Measurements from ENCODE around the gene DUSP6.

Gene DUSP6

GRCh38 chr12:89353823-89354611, 1.7 kb upstream of the DUSP6 start:
- no peak for TF ChIP-seq CTCF (IDR thresholded peaks at IDR 0.05)

GRCh38 chr12:89353188-89353822, 1.0 kb upstream of the DUSP6 start:
- no peak for TF ChIP-seq CTCF (IDR thresholded peaks at IDR 0.05)

GRCh38 chr12:89352242-89352491, 134 bp downstream of the DUSP6 start:
- no peak for TF ChIP-seq CTCF (IDR thresholded peaks at IDR 0.05)

GRCh38 chr12:89351489-89352241, 636 bp downstream of the DUSP6 start:
- no peak for TF ChIP-seq CTCF (IDR thresholded peaks at IDR 0.05)

- TF ChIP-seq CTCF (IDR thresholded peaks at IDR 0.05): no peak
Measured at GRCh38 chr12:89350630-89351488, 1.4 kb downstream of the DUSP6 start.

- TF ChIP-seq CTCF (IDR thresholded peaks at IDR 0.05): no peak
Measured at GRCh38 chr12:89350260-89350629, 2.1 kb downstream of the DUSP6 start.

GRCh38 chr12:89349814-89350213, 2.5 kb downstream of the DUSP6 start:
- TF ChIP-seq CTCF (IDR thresholded peaks at IDR 0.05): no peak

All from LNCAP (cell line).